Breast epithelium (tissue), 3 donors: ENCODE results near the gene RPAP2.

Source experiments
- POLR2A ChIP-seq: fragments of 450-650 bp; IDR thresholded peaks from one replicate; pipeline ENCODE4 v1.6.1; 2016; ENCODE audit warnings: antibody characterized with exemption, mild to moderate bottlenecking, moderate library complexity
- POLR2AphosphoS5 ChIP-seq, 3 donors: sonication (generic); formaldehyde crosslinking; IDR thresholded peaks; one replicate each; pipeline ENCODE4 v1.6.1; 2017; ENCODE audit warnings: antibody characterized with exemption in 3 of 3

DNA sequence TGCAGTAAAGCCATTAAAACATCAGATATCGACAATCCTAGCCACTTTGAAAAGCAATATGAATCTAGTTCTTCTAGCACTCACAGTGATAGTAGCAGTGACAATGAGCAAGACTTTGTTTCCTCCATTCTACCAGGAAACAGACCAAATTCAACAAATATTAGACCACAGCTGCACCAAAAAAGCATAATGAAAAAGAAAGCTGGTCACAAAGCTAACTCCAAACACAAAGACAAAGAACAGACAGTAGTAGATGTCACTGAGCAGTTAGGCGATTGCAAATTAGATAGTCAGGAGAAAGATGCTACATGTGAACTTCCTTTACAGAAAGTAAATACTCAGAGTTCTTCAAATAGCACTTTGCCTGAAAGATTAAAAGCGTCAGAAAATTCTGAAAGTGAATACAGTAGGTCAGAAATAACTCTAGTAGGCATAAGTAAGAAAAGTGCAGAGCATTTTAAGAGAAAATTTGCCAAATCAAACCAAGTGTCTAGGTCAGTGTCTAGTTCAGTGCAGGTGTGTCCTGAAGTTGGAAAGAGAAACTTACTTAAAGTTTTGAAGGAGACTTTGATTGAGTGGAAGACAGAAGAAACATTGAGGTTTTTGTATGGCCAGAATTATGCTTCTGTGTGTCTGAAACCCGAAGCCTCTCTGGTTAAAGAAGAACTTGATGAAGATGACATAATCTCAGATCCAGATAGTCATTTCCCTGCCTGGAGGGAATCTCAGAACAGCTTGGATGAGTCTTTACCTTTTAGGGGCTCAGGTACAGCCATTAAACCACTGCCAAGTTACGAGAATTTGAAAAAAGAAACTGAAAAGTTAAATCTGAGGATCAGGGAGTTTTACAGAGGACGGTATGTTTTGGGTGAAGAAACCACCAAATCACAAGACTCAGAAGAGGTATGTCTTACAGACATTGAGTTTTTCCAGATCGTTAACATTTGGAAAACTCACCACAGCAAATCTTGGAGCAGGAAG is 24.9 kb downstream of the RPAP2 start:
- TF ChIP-seq POLR2AphosphoS5 (IDR thresholded peaks at IDR 0.05) = no peak
- no peak for TF ChIP-seq POLR2A
